AG04450 (cell line): ENCODE data around the gene OR1F1. TPM values are rescaled to one million over a fixed set of nuclear protein-coding genes. Genes with fewer than 3 reads are reported as not detected.

ENCODE experiments used
- CTCF ChIA-PET: fragments of 300-600, 350-600 bp; formaldehyde crosslinking; extraction: SDS; loops from one replicate; lab custom pipeline; 2022; ENCODE audit warnings: antibody characterized with exemption, inconsistent platforms; lab: Charles Lee
- POLR2A ChIA-PET: fragments of 350-600 bp; formaldehyde crosslinking; extraction: SDS; loops from one replicate; lab custom pipeline; 2021; ENCODE audit warnings: antibody characterized with exemption, inconsistent platforms; lab: Yijun Ruan, JAX
- DNase-seq: peaks from one replicate; pipeline ENCODE4 v3.0.0-alpha.2; 2011; ENCODE audit warnings: low read depth, low spot score
- H3K27ac ChIP-seq: one replicate; pipeline ENCODE4 v1.5.1; 2012; ENCODE audit warnings: low read depth, low read length, control low read depth
- H3K27me3 ChIP-seq: one replicate; pipeline ENCODE4 v1.6.0; 2012; ENCODE audit warnings: low read length; ENCODE audit not compliant: control insufficient read depth, insufficient read depth
- H3K4me3 ChIP-seq: 2 replicates; pipeline ENCODE4 v1.5.1; 2011; ENCODE audit warnings: mild to moderate bottlenecking, low read depth, low read length, control low read depth
- H3K9me3 ChIP-seq: 2 replicates; pipeline ENCODE4 v1.5.1; 2012; ENCODE audit warnings: low read length; ENCODE audit not compliant: control insufficient read depth, insufficient read depth
- polyA plus RNA-seq: library from polyadenylated mRNA; depleted of rRNA; stranded (reverse); fragments of >200 nt; gene quantifications from 2 replicates; pipeline ENCODE4 v1.2.3, GENCODE V29; 2011
- TF ChIP-seq, protein P1 (sequence below): IDR thresholded peaks from 2 replicates; pipeline ENCODE4 v1.5.1; 2011; ENCODE audit warnings: low read depth, low read length, control low read depth, inconsistent platforms

The OR1F1 gene
- polyA plus RNA-seq, 1 experiment, result 0.29 TPM

DNA sequence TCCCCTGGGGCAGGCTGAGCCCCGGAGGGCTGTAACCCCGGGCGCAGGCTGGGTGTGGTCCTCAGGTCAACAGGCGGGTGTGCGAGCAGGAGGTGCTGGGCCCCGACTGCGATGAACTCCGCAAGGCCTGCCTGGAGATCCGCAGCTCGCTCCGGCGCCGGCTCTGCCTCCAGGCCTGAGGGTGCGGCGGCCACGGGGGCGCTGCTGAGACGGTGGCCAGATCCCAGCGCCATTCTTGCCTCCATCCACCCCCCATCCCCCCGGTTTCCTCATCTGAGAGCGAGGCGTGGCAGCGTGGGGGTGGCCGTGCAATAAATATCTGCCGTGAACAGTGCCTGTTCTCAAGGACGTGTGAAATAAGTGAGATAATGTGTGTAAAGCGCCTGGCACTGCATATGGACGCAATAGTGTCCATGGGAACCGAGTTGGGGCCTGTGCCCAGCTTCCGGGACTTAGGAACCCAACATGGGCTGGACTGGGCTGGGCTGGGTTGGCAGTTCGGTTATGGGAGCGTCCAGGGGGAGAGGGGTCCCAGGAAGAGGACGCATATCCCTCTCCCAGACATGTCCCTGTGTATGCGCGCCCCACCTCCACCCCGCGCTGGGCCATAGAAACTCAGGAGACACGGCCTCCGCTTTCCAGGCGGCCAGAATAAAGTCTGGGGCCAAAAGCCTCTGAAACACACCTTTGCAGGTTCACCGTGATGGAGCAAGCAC is 38.2 kb upstream of the OR1F1 start:
- POLR2A ChIA-PET, result interaction anchor here (0.6 to 4.1 kb wide), 9 partner anchors 9 to 1729 kb away, joined by 3 to 27 read pairs (median 4); partner anchors contain the start of genes HCFC1R1, THOC6 and ZNF213
- Histone ChIP-seq H3K27me3 (no peaks in the 10 kb centered on the region), H3K27ac (peak overlapping the region; percentile 84), H3K9me3 (no peaks in the 10 kb centered on the region), H3K4me3 (peak overlapping the region; percentile 81)
- TF ChIP-seq, protein P1, sequence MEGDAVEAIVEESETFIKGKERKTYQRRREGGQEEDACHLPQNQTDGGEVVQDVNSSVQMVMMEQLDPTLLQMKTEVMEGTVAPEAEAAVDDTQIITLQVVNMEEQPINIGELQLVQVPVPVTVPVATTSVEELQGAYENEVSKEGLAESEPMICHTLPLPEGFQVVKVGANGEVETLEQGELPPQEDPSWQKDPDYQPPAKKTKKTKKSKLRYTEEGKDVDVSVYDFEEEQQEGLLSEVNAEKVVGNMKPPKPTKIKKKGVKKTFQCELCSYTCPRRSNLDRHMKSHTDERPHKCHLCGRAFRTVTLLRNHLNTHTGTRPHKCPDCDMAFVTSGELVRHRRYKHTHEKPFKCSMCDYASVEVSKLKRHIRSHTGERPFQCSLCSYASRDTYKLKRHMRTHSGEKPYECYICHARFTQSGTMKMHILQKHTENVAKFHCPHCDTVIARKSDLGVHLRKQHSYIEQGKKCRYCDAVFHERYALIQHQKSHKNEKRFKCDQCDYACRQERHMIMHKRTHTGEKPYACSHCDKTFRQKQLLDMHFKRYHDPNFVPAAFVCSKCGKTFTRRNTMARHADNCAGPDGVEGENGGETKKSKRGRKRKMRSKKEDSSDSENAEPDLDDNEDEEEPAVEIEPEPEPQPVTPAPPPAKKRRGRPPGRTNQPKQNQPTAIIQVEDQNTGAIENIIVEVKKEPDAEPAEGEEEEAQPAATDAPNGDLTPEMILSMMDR, result peak; percentile 53
- no peak for DNase-seq
- CTCF ChIA-PET, result interaction anchor here (0.7 to 1.6 kb wide), 8 partner anchors 10 to 118 kb away, joined by 3 to 5 read pairs (median 3); partner anchors contain the start of gene ZNF213

DNA sequence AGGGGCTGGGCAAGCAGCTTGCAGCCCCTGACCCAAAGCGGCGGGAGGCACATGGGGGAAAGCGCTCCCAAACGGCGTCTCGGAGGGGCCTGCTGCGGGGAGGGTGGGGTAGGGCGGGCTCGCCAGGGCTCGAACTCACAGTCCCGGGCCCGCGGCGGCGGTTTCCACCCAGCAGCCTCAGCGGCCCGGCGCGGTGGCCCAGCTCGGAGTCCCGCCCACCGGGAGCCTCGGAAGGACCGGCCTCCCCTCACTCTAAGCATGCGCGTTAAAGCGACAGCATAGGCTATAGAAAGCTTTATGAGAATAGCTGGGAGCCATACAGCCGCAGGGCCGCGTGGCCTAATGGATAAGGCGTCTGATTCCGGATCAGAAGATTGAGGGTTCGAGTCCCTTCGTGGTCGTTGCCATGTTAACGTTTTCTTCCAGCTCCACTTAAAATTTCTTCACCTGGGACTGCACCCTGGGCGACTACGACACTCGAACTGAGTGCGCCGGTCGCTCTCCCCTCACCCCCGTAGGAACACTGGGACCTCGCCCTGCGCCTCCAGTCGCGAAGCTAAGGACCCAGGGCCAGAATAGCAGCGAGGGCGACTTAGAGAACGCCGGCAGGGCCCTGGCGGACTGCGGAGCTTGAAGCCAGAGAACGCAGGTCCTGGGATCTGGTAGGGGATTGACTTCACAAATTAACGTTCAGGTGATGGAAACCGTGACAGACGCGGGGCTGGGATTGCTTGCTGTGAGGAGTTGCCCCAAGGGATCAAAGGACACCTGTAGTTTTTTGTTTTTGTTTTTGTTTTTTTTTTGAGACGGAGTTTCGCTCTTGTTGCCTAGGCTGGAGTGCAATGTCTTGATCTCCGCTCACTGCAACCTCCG is 37.4 kb upstream of the OR1F1 start:
- POLR2A ChIA-PET, result interaction anchor here (1.0 to 4.1 kb wide), 7 partner anchors 8 to 127 kb away, joined by 3 to 27 read pairs (median 4); partner anchors contain the start of genes HCFC1R1, THOC6 and ZNF213
- peak overlapping the region; percentile 84 for H3K27ac ChIP-seq
- H3K27me3 ChIP-seq, result no peaks in the 10 kb centered on the region
- TF ChIP-seq, protein P1, result no peak
- CTCF ChIA-PET, result interaction anchor here (0.7 to 1.6 kb wide), 6 partner anchors 19 to 540 kb away, joined by 3 to 5 read pairs (median 4); no protein-coding TSS in a partner anchor
- H3K9me3 ChIP-seq, result no peaks in the 10 kb centered on the region
- peak overlapping the region; percentile 81 for H3K4me3 ChIP-seq
- peak; percentile 90 for DNase-seq

DNA sequence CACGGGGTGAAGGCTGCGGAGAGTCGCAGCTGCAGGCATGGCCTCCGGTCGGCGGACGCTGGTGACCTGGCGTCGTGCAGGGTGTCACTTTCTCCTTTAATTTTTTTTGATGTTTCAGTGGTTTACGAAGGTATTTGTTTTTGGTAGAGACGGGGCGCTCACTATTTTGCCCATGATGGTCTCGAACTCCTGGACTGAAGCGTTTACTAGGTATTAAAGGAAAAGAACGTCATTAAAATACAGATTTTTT is 36.1 kb upstream of the OR1F1 start:
- POLR2A ChIA-PET, result no interaction called here
- CTCF ChIA-PET, result no interaction called here
- peak overlapping the region; percentile 47 for H3K27ac ChIP-seq
- no peaks in the 10 kb centered on the region for H3K27me3 ChIP-seq
- TF ChIP-seq, protein P1, result no peak
- H3K9me3 ChIP-seq, result no peaks in the 10 kb centered on the region
- H3K4me3 ChIP-seq, result peak overlapping the region; percentile 65
- DNase-seq, result no peak

DNA sequence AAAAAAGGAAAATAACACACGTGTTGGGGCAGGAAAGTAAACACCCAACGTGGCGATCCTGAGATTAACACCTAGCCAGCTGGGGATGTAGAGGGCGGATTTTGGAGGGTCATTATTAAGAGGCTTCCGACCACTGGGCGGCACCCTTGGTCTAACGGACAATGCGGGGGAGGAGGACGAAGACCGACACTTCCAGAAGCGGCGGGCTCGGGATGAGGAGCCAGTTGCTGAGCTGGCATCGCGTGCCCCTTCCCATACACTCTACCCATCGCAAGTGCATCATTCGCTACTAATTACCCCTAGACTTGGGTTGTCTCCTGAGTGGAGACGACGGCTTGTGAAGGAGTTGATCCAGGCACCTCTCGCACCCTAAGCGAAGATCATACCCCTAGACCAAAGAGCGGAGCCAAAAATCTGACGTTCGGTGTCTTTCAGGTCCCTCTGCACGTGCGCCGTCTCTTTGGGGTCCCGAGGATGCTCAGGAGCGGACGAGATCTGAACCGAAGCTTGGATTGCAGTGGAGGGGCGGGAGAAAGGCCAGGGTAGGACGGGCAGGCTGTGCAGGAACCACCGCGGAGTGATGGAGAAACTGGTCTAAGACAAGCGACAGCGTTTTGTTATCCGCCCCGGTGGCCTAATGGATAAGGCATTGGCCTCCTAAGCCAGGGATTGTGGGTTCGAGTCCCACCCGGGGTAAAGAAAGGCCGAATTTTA is 35.6 kb upstream of the OR1F1 start:
- Histone ChIP-seq H3K27ac (peak overlapping the region; percentile 47), H3K4me3 (peak overlapping the region; percentile 65), H3K27me3 (no peaks in the 10 kb centered on the region), H3K9me3 (no peaks in the 10 kb centered on the region)
- POLR2A ChIA-PET, result no interaction called here
- CTCF ChIA-PET, result interaction anchor here (0.6 to 1.0 kb wide), 3 partner anchors 19 to 46 kb away, joined by 3 read pairs; no protein-coding TSS in a partner anchor
- peak; percentile 78 for DNase-seq
- TF ChIP-seq, protein P1, result peak; percentile 45
